ENCODE results near the gene DIO3.

Gene DIO3

DNA sequence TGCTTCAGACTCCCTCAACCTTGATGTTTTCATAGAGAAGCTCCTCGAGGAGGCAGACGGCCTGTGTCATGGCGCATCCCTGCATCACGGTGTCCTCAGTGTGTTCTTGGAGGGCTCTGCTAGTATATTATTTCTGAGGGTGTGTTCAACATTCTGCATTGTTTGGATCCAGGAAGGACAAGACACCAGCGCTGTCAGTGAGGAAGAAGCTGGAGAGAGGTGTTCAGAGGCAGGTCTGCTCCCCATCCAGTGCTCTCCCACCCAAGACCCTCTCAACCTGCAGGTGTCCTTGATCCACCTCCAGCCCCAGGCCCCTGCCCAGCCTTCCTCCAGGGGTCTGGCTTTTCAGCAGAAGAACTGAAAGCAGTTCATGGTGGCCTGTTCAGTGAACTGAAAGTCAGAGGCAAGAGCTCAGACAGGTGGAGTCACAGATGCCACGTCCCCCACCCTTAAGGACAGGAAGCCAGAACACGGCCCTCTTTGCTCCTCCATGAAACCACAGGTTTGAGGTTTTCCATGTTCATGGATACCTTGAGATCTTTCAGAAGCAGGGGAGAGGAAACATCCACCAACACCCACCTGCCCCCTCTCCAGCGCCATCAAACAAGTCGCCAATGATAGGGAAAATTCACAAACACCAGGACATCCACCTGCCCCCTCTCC is 37.4 kb downstream of the DIO3 start:
- no peak overlapping the region for H2AFZ ChIP-seq (ENCODE audit: low read depth)
- no peak overlapping the region for H3K4me2 ChIP-seq
- TF ChIP-seq, protein P1, sequence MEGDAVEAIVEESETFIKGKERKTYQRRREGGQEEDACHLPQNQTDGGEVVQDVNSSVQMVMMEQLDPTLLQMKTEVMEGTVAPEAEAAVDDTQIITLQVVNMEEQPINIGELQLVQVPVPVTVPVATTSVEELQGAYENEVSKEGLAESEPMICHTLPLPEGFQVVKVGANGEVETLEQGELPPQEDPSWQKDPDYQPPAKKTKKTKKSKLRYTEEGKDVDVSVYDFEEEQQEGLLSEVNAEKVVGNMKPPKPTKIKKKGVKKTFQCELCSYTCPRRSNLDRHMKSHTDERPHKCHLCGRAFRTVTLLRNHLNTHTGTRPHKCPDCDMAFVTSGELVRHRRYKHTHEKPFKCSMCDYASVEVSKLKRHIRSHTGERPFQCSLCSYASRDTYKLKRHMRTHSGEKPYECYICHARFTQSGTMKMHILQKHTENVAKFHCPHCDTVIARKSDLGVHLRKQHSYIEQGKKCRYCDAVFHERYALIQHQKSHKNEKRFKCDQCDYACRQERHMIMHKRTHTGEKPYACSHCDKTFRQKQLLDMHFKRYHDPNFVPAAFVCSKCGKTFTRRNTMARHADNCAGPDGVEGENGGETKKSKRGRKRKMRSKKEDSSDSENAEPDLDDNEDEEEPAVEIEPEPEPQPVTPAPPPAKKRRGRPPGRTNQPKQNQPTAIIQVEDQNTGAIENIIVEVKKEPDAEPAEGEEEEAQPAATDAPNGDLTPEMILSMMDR (conservative IDR thresholded peaks at IDR 0.05; ENCODE audit: low read depth, low read length), result no peak
- H3K4me3 ChIP-seq (IDR thresholded peaks at IDR 0.05; ENCODE audit: insufficient read depth, low read depth, low read length), result no peak overlapping the region
- H3K79me2 ChIP-seq (ENCODE audit: insufficient read depth, low read depth), result no peaks in the 10 kb centered on the region
- no peak overlapping the region for H3K9ac ChIP-seq
- H3K27ac ChIP-seq, result no peak overlapping the region
- no peaks in the 10 kb centered on the region for H3K36me3 ChIP-seq (ENCODE audit: insufficient read depth)
- no peaks in the 10 kb centered on the region for H3K4me1 ChIP-seq (ENCODE audit: low read depth, poor library complexity, severe bottlenecking)
- peaks cover under 1% of the 10 kb centered on the region; the same call in 1 of the 2 replicates for H3K27me3 ChIP-seq (ENCODE audit: insufficient read depth, low read depth)
- H4K20me1 ChIP-seq (ENCODE audit: insufficient read depth), result no peaks in the 10 kb centered on the region

DNA sequence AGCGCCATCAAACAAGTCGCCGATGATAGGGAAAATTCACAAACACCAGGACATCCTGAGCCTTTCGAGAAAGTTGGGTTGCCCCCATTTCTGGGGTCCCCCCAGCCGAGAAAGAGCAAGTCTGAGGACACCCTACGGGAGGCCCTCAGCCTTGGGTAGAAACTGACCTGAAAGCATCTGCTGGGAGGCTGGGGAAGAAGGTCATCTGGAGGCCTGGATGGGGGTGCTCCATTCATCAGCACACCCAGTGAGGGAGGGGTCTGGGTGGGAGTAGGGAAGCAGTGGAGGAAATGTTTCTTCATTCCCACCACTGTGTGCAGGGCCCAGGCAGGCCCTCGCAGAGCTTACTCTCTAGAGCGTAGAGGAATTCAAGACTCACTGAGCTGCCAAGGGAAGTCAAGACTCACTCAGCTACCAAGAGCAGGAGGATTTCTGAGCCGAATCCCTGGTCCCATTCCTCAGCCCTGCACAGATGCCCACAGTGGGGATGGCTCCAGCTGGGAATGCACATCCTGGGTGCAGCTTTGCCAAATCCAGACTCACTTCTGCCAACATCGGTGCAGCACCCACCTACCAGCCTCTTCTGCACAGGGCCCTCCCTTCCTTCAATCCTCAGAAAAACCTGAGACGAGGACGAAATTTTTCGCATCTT is 38.1 kb downstream of the DIO3 start:
- H3K27ac ChIP-seq, result no peak overlapping the region
- no peak overlapping the region for H2AFZ ChIP-seq (ENCODE audit: low read depth)

DNA sequence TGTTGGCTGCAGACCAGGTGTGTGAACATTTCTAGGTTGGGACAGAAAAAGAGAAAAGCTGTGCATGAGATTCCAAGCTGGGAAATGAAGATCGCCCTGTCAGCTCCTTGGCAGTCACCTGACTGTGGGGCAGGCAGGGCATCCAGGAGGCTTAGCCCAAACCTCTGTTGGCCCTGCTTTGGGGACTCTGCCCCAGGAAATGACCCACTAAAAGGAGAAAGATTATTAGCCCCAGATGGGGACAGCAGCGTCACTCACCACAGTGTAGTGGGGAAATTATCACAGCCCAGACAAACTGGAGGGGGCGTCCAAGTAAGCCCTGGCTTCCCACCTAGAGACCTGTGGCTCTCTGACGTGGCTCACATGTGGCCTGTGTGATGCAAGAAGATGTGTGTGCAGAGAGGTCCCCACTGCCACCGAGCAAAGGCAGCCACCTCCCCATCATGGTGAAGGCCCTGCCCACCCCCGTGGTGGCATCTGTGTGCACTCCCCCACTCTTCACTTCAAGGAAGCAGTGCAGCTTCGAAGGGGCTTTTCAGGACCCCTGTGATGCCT is 39.1 kb downstream of the DIO3 start:
- no peaks in the 10 kb centered on the region for H3K36me3 ChIP-seq (ENCODE audit: insufficient read depth)
- no peak overlapping the region for H2AFZ ChIP-seq (ENCODE audit: low read depth)
- no peaks in the 10 kb centered on the region for H3K4me1 ChIP-seq (ENCODE audit: low read depth, poor library complexity, severe bottlenecking)
- peaks cover 5% of the 10 kb centered on the region; the same call in 1 of the 2 replicates for H3K27me3 ChIP-seq (ENCODE audit: insufficient read depth, low read depth)
- no peaks in the 10 kb centered on the region for H4K20me1 ChIP-seq (ENCODE audit: insufficient read depth)
- H3K79me2 ChIP-seq (ENCODE audit: insufficient read depth, low read depth), result no peaks in the 10 kb centered on the region
- H3K4me3 ChIP-seq (IDR thresholded peaks at IDR 0.05; ENCODE audit: insufficient read depth, low read depth, low read length), result no peak overlapping the region
- H3K27ac ChIP-seq, result no peak overlapping the region
- H3K4me2 ChIP-seq, result no peak overlapping the region
- no peak overlapping the region for H3K9ac ChIP-seq
- TF ChIP-seq, protein P1 (conservative IDR thresholded peaks at IDR 0.05; ENCODE audit: low read depth, low read length), result no peak

More for the DNA sequence above, 38.1 kb downstream of the DIO3 start:
- Histone ChIP-seq H3K4me1 (ENCODE audit: low read depth, poor library complexity, severe bottlenecking) (no peaks in the 10 kb centered on the region), H3K36me3 (ENCODE audit: insufficient read depth) (no peaks in the 10 kb centered on the region), H3K9ac (no peak overlapping the region), H4K20me1 (ENCODE audit: insufficient read depth) (no peaks in the 10 kb centered on the region), H3K79me2 (ENCODE audit: insufficient read depth, low read depth) (no peaks in the 10 kb centered on the region), H3K4me3 (IDR thresholded peaks at IDR 0.05; ENCODE audit: insufficient read depth, low read depth, low read length) (no peak overlapping the region), H3K4me2 (no peak overlapping the region), H3K27me3 (ENCODE audit: insufficient read depth, low read depth) (peaks cover 5% of the 10 kb centered on the region; the same call in 1 of the 2 replicates)
- TF ChIP-seq, protein P1 (conservative IDR thresholded peaks at IDR 0.05; ENCODE audit: low read depth, low read length), result no peak

DNA sequence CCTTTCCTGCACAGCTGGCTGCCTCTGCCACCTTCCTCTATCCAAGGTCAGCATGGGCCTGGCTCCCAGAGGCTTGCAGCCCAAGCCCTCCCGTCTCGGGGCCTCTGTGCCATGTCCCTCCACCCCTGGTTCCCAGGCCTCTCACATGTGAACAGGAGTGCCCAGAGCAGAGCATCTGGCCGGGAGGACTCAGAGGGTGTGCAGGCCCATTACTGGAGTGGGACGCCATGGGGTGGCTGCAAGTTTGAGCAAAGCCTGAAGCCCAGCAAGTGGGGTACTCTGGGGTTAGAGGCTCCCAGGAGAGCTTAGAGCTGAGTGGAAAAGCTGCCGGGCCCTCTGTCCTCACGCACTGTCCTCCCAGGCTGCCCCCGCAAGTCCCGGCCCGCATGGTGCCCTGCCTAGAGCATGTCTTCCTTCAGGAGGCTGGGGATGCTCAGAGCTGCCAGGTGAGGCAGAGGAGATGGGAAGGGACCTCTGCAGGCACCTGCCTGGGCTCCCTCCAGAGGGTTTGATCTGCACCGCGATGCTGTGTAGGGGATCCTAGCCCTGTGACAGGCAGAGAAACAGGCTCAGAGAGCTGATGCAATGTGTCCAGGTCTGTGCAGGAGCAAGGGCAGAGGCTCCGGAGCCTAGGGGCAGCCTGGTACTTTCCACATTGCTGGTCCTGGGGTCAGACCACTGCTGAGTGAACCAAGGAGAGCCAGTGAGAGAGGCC is 39.8 kb downstream of the DIO3 start:
- Histone ChIP-seq H3K27ac (no peak overlapping the region), H4K20me1 (ENCODE audit: insufficient read depth) (no peaks in the 10 kb centered on the region), H3K36me3 (ENCODE audit: insufficient read depth) (no peaks in the 10 kb centered on the region), H2AFZ (ENCODE audit: low read depth) (no peak overlapping the region), H3K79me2 (ENCODE audit: insufficient read depth, low read depth) (no peaks in the 10 kb centered on the region), H3K4me1 (ENCODE audit: low read depth, poor library complexity, severe bottlenecking) (no peaks in the 10 kb centered on the region), H3K9ac (no peak overlapping the region), H3K27me3 (ENCODE audit: insufficient read depth, low read depth) (peaks cover 5% of the 10 kb centered on the region; the same call in 1 of the 2 replicates), H3K4me3 (IDR thresholded peaks at IDR 0.05; ENCODE audit: insufficient read depth, low read depth, low read length) (no peak overlapping the region), H3K4me2 (no peak overlapping the region)
- TF ChIP-seq, protein P1 (conservative IDR thresholded peaks at IDR 0.05; ENCODE audit: low read depth, low read length), result no peak

Data from KMS-11 (cell line).